Ecto neural progenitor cell (in vitro differentiated cells): ENCODE data around the gene SPCS1.

Experiments used
- DNase-seq: peaks from one replicate; pipeline ENCODE4 v3.0.0-alpha.2; 2018; ENCODE audit warnings: low spot score

Gene SPCS1

GRCh38 chr3:52730681-52731080, 24.8 kb downstream of the SPCS1 start:
- DNase-seq = no peak

GRCh38 chr3:52731590-52731989, 25.7 kb downstream of the SPCS1 start:
- no peak for DNase-seq

GRCh38 chr3:52733256-52733891, 27.5 kb downstream of the SPCS1 start:
- no peak for DNase-seq

GRCh38 chr3:52739730-52740129, 33.8 kb downstream of the SPCS1 start:
- DNase-seq = no peak

GRCh38 chr3:52742418-52743041, 36.6 kb downstream of the SPCS1 start:
- no peak for DNase-seq

- DNase-seq = no peak
Observed at GRCh38 chr3:52743152-52743551, 37.2 kb downstream of the SPCS1 start.

- no peak for DNase-seq
Observed at GRCh38 chr3:52743721-52744120, 37.8 kb downstream of the SPCS1 start.

- no peak for DNase-seq
Observed at GRCh38 chr3:52752045-52752660, 46.2 kb downstream of the SPCS1 start.

- DNase-seq = no peak
Observed at GRCh38 chr3:52754373-52754772, 48.5 kb downstream of the SPCS1 start.

- no peak for DNase-seq
Observed at GRCh38 chr3:52756141-52756540, 50.2 kb downstream of the SPCS1 start.
